DND-41 (cell line): Measurements from ENCODE around the gene DVL2.

ENCODE experiments used
- ATAC-seq: fragments of 200-7000 bp; cut with Tn5 transposase; 3 replicates; pipeline ENCODE4 v1.9.1; 2021; ENCODE audit warnings: low read depth; ENCODE audit not compliant: insufficient read depth
- DNase-seq: peaks from one replicate; pipeline ENCODE4 v3.0.0-alpha.2; 2020
- H2AFZ ChIP-seq: 2 replicates; pipeline ENCODE4 v1.6.0; 2012; ENCODE audit warnings: low read depth, low read length
- H3K27ac ChIP-seq: 2 replicates; pipeline ENCODE4 v1.5.1; 2012; ENCODE audit warnings: low read length, inconsistent platforms
- H3K27me3 ChIP-seq: fragments of 200-600 bp; sonication (generic); 2 replicates; pipeline ENCODE4 v1.6.0; 2012; ENCODE audit warnings: low read length, mild to moderate bottlenecking, inconsistent platforms; ENCODE audit not compliant: insufficient read depth, poor library complexity
- H3K36me3 ChIP-seq: 2 replicates; pipeline ENCODE4 v1.5.1; 2012; ENCODE audit warnings: low read length, inconsistent platforms; ENCODE audit not compliant: insufficient read depth
- H3K4me1 ChIP-seq: 2 replicates; pipeline ENCODE4 v1.5.1; 2012; ENCODE audit warnings: mild to moderate bottlenecking, low read length; ENCODE audit not compliant: insufficient read depth
- H3K4me2 ChIP-seq: 2 replicates; pipeline ENCODE4 v1.6.0; 2012; ENCODE audit warnings: mild to moderate bottlenecking, moderate library complexity, low read length, inconsistent platforms; ENCODE audit not compliant: insufficient read depth
- H3K4me3 ChIP-seq, 2 experiments: fragments of 200-600 bp in 1 of 2; shearing (Covaris generic) in 1 of 2; 2 replicates each; pipeline ENCODE4 v1.5.1; 2012 to 2016; ENCODE audit warnings: inconsistent platforms in 2 of 2, low read length in 2 of 2, mild to moderate bottlenecking in 2 of 2, low read depth in 1 of 2, moderate library complexity in 1 of 2
- H3K79me2 ChIP-seq: 2 replicates; pipeline ENCODE4 v1.6.0; 2012; ENCODE audit warnings: low read length, inconsistent platforms; ENCODE audit not compliant: insufficient read depth
- H3K9ac ChIP-seq: 2 replicates; pipeline ENCODE4 v1.6.0; 2012; ENCODE audit warnings: low read depth, mild to moderate bottlenecking, inconsistent platforms, low read length, moderate library complexity
- H3K9me3 ChIP-seq: 2 replicates; pipeline ENCODE4 v1.5.1; 2012; ENCODE audit warnings: low read length, moderate library complexity, mild to moderate bottlenecking, inconsistent platforms; ENCODE audit not compliant: insufficient read depth, severe bottlenecking
- H4K20me1 ChIP-seq: 2 replicates; pipeline ENCODE4 v1.6.0; 2012; ENCODE audit warnings: low read length; ENCODE audit not compliant: insufficient read depth
- EZH2 ChIP-seq: IDR thresholded peaks from 3 replicates; pipeline ENCODE4 v1.6.1; 2012; ENCODE audit warnings: borderline replicate concordance, low read depth, mild to moderate bottlenecking, moderate library complexity, low read length, inconsistent platforms; ENCODE audit not compliant: severe bottlenecking
- TF ChIP-seq, protein P1 (sequence below): IDR thresholded peaks from 2 replicates; pipeline ENCODE4 v1.5.1; 2012; ENCODE audit warnings: borderline replicate concordance, low read length, moderate library complexity, mild to moderate bottlenecking; ENCODE audit not compliant: poor library complexity, severe bottlenecking; ENCODE audit errors: extremely low read depth

The DVL2 gene

DNA sequence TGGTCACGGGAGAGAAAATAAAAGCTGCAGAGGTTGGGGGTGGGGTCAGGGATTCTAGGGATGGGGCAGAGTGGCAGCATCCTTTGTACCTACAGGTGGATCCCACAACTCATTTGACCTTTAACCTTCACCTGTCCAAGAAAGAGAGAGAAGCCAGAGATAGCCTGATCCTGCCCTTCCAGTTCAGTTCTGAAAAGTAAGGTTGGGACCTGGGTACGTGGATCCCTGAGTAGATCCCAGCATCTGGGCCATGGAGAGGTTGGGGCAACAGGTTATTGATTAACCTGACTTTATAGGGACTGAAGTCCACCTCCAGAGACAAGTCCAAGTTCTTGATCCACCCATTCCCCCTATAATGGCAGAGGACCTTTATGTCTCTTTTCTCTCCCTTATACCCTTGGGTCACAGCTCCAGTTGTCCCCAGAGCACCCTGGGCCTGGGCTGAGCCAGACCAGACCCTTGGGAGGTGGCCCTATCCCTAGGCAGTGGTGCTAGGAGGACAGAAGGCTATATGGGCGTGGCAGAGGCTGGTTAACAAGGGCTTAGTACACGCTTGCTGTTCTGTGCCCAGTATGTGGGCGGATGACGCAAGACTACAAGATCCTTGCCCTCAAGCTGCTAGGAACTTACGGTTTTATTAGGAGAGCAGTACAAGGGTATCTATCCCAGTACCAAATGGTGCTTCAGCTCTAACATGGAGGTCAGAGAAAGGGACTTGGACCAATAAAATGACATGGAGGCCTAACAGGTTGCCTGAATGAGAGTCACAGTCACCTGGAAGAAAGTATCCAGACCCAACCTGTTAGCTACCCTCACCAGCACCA lies 24.6 kb upstream of the DVL2 start:
- ATAC-seq, result no peak
- H3K9me3 ChIP-seq, result no peaks in the 10 kb centered on the region
- H3K79me2 ChIP-seq, result peaks cover 8% of the 10 kb centered on the region
- peaks cover 10% of the 10 kb centered on the region for H3K4me1 ChIP-seq
- no peaks in the 10 kb centered on the region for H3K27me3 ChIP-seq
- DNase-seq, result no peak
- no peak overlapping the region for H3K9ac ChIP-seq
- TF ChIP-seq, protein P1, sequence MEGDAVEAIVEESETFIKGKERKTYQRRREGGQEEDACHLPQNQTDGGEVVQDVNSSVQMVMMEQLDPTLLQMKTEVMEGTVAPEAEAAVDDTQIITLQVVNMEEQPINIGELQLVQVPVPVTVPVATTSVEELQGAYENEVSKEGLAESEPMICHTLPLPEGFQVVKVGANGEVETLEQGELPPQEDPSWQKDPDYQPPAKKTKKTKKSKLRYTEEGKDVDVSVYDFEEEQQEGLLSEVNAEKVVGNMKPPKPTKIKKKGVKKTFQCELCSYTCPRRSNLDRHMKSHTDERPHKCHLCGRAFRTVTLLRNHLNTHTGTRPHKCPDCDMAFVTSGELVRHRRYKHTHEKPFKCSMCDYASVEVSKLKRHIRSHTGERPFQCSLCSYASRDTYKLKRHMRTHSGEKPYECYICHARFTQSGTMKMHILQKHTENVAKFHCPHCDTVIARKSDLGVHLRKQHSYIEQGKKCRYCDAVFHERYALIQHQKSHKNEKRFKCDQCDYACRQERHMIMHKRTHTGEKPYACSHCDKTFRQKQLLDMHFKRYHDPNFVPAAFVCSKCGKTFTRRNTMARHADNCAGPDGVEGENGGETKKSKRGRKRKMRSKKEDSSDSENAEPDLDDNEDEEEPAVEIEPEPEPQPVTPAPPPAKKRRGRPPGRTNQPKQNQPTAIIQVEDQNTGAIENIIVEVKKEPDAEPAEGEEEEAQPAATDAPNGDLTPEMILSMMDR, result no peak
- no peak for TF ChIP-seq EZH2
- H3K4me2 ChIP-seq, result no peak overlapping the region
- no peak overlapping the region for H2AFZ ChIP-seq
- no peaks in the 10 kb centered on the region for H4K20me1 ChIP-seq
- no peak overlapping the region for H3K27ac ChIP-seq
- no peak overlapping the region for H3K4me3 ChIP-seq
- H3K36me3 ChIP-seq, result peaks cover 49% of the 10 kb centered on the region

DNA sequence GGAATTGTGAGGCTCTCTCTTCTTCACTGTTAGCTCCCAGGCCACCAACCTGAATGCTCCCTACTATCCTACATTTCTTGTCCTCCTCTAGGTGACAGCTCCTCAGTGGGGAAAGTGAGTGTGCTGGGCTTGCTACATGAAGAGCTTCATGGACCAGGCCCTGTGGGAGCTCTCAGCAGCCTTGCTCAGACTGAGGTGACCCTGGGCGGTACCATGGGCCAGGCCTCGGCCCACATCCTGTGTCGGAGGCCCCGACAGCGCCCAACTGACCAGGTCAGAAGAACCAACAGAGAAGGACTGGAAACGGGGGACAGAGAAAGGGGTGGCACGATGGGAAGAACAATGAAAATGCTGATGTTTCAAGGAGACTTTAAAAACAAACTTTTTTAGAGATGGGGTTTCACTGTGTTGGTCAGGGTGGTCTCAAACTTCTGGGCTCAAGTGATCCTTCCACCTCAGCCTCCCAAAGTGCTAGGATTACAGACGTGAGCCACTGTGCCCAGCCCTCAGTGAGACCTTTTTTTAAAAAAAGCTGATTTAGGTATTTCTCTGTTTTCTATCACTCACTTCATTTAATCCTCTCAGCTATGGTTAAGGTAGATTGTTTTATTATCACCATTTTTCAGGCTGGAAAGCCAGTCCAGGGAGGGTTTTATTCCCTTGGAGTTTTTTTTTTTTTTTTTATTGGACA lies 22.6 kb upstream of the DVL2 start:
- peaks cover 56% of the 10 kb centered on the region for H3K36me3 ChIP-seq
- TF ChIP-seq EZH2, result no peak
- TF ChIP-seq, protein P1, result no peak
- no peaks in the 10 kb centered on the region for H4K20me1 ChIP-seq
- no peak overlapping the region for H3K27ac ChIP-seq
- DNase-seq (no peak), ATAC-seq (no peak)
- no peak overlapping the region for H2AFZ ChIP-seq
- H3K4me3 ChIP-seq, result no peak overlapping the region
- H3K9me3 ChIP-seq, result no peaks in the 10 kb centered on the region
- no peak overlapping the region for H3K4me2 ChIP-seq
- peaks cover 23% of the 10 kb centered on the region for H3K79me2 ChIP-seq
- peaks cover 19% of the 10 kb centered on the region for H3K4me1 ChIP-seq
- H3K9ac ChIP-seq, result no peak overlapping the region
- no peaks in the 10 kb centered on the region for H3K27me3 ChIP-seq

DNA sequence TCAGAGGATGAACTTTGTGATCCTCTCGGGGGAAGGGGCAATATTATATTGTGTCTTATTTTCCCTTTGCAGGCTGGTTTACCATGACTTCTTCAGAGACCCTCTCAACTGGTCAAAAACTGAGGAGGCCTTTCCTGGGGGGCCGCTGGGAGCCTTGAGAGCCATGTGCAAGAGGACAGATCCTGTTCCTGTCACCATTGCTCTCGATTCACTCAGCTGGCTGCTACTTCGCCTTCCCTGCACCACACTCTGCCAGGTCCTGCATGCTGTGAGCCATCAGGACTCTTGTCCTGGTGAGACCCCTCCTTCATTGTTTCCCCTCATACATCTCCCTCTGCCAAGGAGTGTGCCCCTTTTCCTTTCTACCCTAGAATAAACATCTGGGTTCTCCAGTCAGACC lies 20.2 kb upstream of the DVL2 start:
- Histone ChIP-seq H3K9me3 (no peaks in the 10 kb centered on the region), H3K27me3 (no peaks in the 10 kb centered on the region), H4K20me1 (peaks cover 14% of the 10 kb centered on the region), H3K79me2 (peaks cover 46% of the 10 kb centered on the region), H3K27ac (no peak overlapping the region), H3K4me2 (no peak overlapping the region; the same call in 1 of the 2 replicates), H3K9ac (no peak overlapping the region), H2AFZ (no peak overlapping the region), H3K4me3 (no peak overlapping the region), H3K36me3 (peaks cover 54% of the 10 kb centered on the region), H3K4me1 (peaks cover 32% of the 10 kb centered on the region)
- no peak for ATAC-seq
- no peak for DNase-seq
- TF ChIP-seq, protein P1, result no peak
- TF ChIP-seq EZH2, result no peak
